Effector memory CD8-positive, alpha-beta T cell (primary cell): ENCODE results near the gene EMC1.
"Not testable (repeated sequence)": the region's sequence is repeated elsewhere in the genome, so short reads cannot be mapped to it uniquely, and the experiment has no call there.

Source experiments
- ATAC-seq: fragments of 150-1000 bp; cut with Tn5 transposase; replicated peaks from 2 replicates; pipeline ENCODE4 v1.10.0; 2021; ENCODE audit warnings: mild to moderate bottlenecking, moderate library complexity
- DNase-seq, 3 experiments: peaks; one replicate each; pipeline ENCODE4 v3.0.0; 2021
- H3K27ac Mint-ChIP-seq, 2 donors: one replicate each; pipeline ENCODE4 v1.8.0; 2022; ENCODE audit warnings: mild to moderate bottlenecking in 2 of 2, mixed read lengths in 2 of 2, moderate library complexity in 2 of 2
- H3K27me3 Mint-ChIP-seq, 2 donors: one replicate each; pipeline ENCODE4 v1.8.0; 2022; ENCODE audit warnings: mixed read lengths in 2 of 2
- H3K36me3 Mint-ChIP-seq: one replicate; pipeline ENCODE4 v1.8.0; 2022; ENCODE audit warnings: mild to moderate bottlenecking, moderate library complexity, mixed read lengths; ENCODE audit not compliant: insufficient read depth
- H3K4me1 Mint-ChIP-seq, 2 donors: one replicate each; pipeline ENCODE4 v1.8.0; 2022; ENCODE audit warnings: low read depth in 2 of 2, mixed read lengths in 2 of 2
- H3K4me3 Mint-ChIP-seq, 2 donors: one replicate each; pipeline ENCODE4 v1.8.0; 2022; ENCODE audit warnings: mild to moderate bottlenecking in 2 of 2, mixed read lengths in 2 of 2, moderate library complexity in 2 of 2
- H3K9me3 Mint-ChIP-seq, 2 donors: one replicate each; pipeline ENCODE4 v1.8.0; 2022; ENCODE audit warnings: mixed read lengths in 2 of 2

The EMC1 gene

GRCh38 chr1:19273106-19273843, 22.0 kb upstream of the EMC1 start:
- peaks cover 0 to 2% of the 10 kb centered on the region in 2 donors for H3K9me3 Mint-ChIP-seq
- peaks cover 5% of the 10 kb centered on the region for H3K36me3 Mint-ChIP-seq
- H3K4me1 Mint-ChIP-seq = no peaks in the 10 kb centered on the region
- peak overlapping the region in 1 of 2 donors; percentile 0 for H3K4me3 Mint-ChIP-seq
- DNase-seq = no peak
- H3K27me3 Mint-ChIP-seq = peaks cover 10 to 37% of the 10 kb centered on the region in 2 donors
- no peak overlapping the region for H3K27ac Mint-ChIP-seq
- ATAC-seq = no peak

GRCh38 chr1:19272064-19272463, 20.7 kb upstream of the EMC1 start:
- Mint-ChIP-seq H3K27ac (no peak overlapping the region), H3K9me3 (peaks cover 0 to 2% of the 10 kb centered on the region in 2 donors), H3K4me3 (no peak overlapping the region), H3K27me3 (peaks cover 10 to 37% of the 10 kb centered on the region in 2 donors), H3K4me1 (no peaks in the 10 kb centered on the region), H3K36me3 (peaks cover 3% of the 10 kb centered on the region)
- DNase-seq (no peak), ATAC-seq (no peak)

GRCh38 chr1:19270343-19270730, 19.0 kb upstream of the EMC1 start:
- not testable (repeated sequence) for H3K27ac Mint-ChIP-seq, H3K9me3 Mint-ChIP-seq, ATAC-seq, H3K36me3 Mint-ChIP-seq, H3K4me1 Mint-ChIP-seq, H3K4me3 Mint-ChIP-seq, DNase-seq
- H3K27me3 Mint-ChIP-seq = peaks cover 10 to 37% of the 10 kb centered on the region in 2 donors

- H3K36me3 Mint-ChIP-seq, ATAC-seq, H3K4me1 Mint-ChIP-seq, H3K27ac Mint-ChIP-seq, H3K9me3 Mint-ChIP-seq, DNase-seq, H3K4me3 Mint-ChIP-seq: not testable (repeated sequence)
- H3K27me3 Mint-ChIP-seq = peaks cover 10 to 35% of the 10 kb centered on the region in 2 donors
Measured at GRCh38 chr1:19269427-19270342, 18.4 kb upstream of the EMC1 start.

- Mint-ChIP-seq H3K4me3 (no peak overlapping the region), H3K27ac (no peak overlapping the region), H3K4me1 (no peaks in the 10 kb centered on the region), H3K27me3 (peaks cover 8 to 24% of the 10 kb centered on the region in 2 donors), H3K9me3 (no peaks in the 10 kb centered on the region), H3K36me3 (peaks cover 3% of the 10 kb centered on the region)
- no peak for ATAC-seq
- DNase-seq = no peak
Measured at GRCh38 chr1:19268445-19268844, 17.1 kb upstream of the EMC1 start.

- no peak for DNase-seq
- Mint-ChIP-seq H3K27ac (no peak overlapping the region), H3K9me3 (no peaks in the 10 kb centered on the region), H3K36me3 (peaks cover 13% of the 10 kb centered on the region), H3K27me3 (no peaks in the 10 kb centered on the region), H3K4me1 (no peaks in the 10 kb centered on the region), H3K4me3 (no peak overlapping the region)
- ATAC-seq = no peak
Measured at GRCh38 chr1:19262744-19263143, 11.4 kb upstream of the EMC1 start.

- Mint-ChIP-seq H3K9me3 (no peaks in the 10 kb centered on the region), H3K36me3 (peaks cover 18% of the 10 kb centered on the region), H3K27ac (peak overlapping the region in 1 of 2 donors; percentile 17), H3K4me1 (peaks cover 0 to 3% of the 10 kb centered on the region in 2 donors), H3K27me3 (no peaks in the 10 kb centered on the region), H3K4me3 (no peak overlapping the region)
- DNase-seq (no peak), ATAC-seq (no peak)
Measured at GRCh38 chr1:19262047-19262446, 10.7 kb upstream of the EMC1 start.

- H3K9me3 Mint-ChIP-seq = no peaks in the 10 kb centered on the region
- ATAC-seq = no peak
- no peak for DNase-seq
- H3K36me3 Mint-ChIP-seq = peaks cover 18% of the 10 kb centered on the region
- peaks cover 0 to 5% of the 10 kb centered on the region in 2 donors for H3K4me1 Mint-ChIP-seq
- H3K27me3 Mint-ChIP-seq = no peaks in the 10 kb centered on the region
- H3K4me3 Mint-ChIP-seq = no peak overlapping the region
- H3K27ac Mint-ChIP-seq = no peak overlapping the region
Measured at GRCh38 chr1:19260211-19261138, 9.2 kb upstream of the EMC1 start.

GRCh38 chr1:19258353-19258752, 7.0 kb upstream of the EMC1 start:
- Mint-ChIP-seq H3K36me3 (peaks cover 18% of the 10 kb centered on the region), H3K4me1 (peaks cover 4 to 9% of the 10 kb centered on the region in 2 donors)
- ATAC-seq = no peak

GRCh38 chr1:19257178-19257914, 6.0 kb upstream of the EMC1 start:
- no peak for ATAC-seq
- DNase-seq = no peak
- Mint-ChIP-seq H3K9me3 (no peaks in the 10 kb centered on the region), H3K4me3 (no peak overlapping the region), H3K4me1 (peaks cover 11 to 15% of the 10 kb centered on the region in 2 donors), H3K27ac (peak overlapping the region in 1 of 2 donors; percentile 53), H3K36me3 (peaks cover 18% of the 10 kb centered on the region), H3K27me3 (no peaks in the 10 kb centered on the region)

More at GRCh38 chr1:19258353-19258752, 7.0 kb upstream of the EMC1 start:
- no peaks in the 10 kb centered on the region for H3K9me3 Mint-ChIP-seq
- H3K27me3 Mint-ChIP-seq = no peaks in the 10 kb centered on the region
- DNase-seq = no peak
- no peak overlapping the region for H3K27ac Mint-ChIP-seq
- no peak overlapping the region for H3K4me3 Mint-ChIP-seq

- not testable (repeated sequence) for ATAC-seq, H3K27me3 Mint-ChIP-seq, H3K4me3 Mint-ChIP-seq, H3K9me3 Mint-ChIP-seq, DNase-seq
- peaks cover 15 to 19% of the 10 kb centered on the region in 2 donors for H3K4me1 Mint-ChIP-seq
- peak overlapping the region in 1 of 2 donors; percentile 53 for H3K27ac Mint-ChIP-seq
- peaks cover 18% of the 10 kb centered on the region for H3K36me3 Mint-ChIP-seq
Measured at GRCh38 chr1:19256301-19256700, 5.0 kb upstream of the EMC1 start.

- Mint-ChIP-seq H3K36me3 (peaks cover 21% of the 10 kb centered on the region), H3K27me3 (no peaks in the 10 kb centered on the region), H3K27ac (no peak overlapping the region), H3K9me3 (no peaks in the 10 kb centered on the region), H3K4me3 (no peak overlapping the region), H3K4me1 (peaks cover 20 to 23% of the 10 kb centered on the region in 2 donors)
- ATAC-seq (no peak), DNase-seq (no peak)
Measured at GRCh38 chr1:19255288-19255687, 4.0 kb upstream of the EMC1 start.
